Measurements from ENCODE around the gene TMEM132D. TPM values are rescaled to one million over a fixed set of nuclear protein-coding genes. Genes with fewer than 3 reads are reported as not detected.

The TMEM132D gene
- total and polyA plus RNA-seq, 8 donors = 0.19 to 2.8 (median 0.46) TPM

DNA sequence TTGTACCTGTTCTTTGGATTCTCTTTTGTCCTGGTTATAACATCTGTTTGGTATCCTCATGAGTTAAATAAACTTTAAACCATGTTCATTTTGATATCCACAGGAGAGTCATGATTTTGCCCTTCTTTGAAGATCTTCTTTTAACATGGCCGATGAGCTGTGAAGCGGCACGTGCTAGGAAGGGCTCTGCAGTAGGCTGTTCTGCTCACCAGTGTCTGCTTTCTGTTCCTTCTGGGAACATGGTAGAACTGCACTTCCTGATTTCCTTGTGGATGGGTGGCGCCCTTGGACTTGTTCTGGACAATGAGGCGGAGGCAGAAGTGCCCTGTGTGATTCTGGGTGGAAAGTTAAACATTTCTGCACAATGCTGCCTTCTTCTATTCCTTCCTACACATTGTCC lies 138.1 kb downstream of the TMEM132D start:
- DNase-seq (no peak), FAIRE-seq (no peak), ATAC-seq (no peak)
- 66 to 67% methylated on average over 5 of the region's 5 CpGs for WGBS, 2 donors
- H3K27ac ChIP-seq = no peak overlapping the region
- intact Hi-C loops (cut with DNase I) = no loop called here
- no peaks in the 10 kb centered on the region for H3K9me3 ChIP-seq
- no peaks in the 10 kb centered on the region for H3K27me3 ChIP-seq
- TF ChIP-seq, protein P1, sequence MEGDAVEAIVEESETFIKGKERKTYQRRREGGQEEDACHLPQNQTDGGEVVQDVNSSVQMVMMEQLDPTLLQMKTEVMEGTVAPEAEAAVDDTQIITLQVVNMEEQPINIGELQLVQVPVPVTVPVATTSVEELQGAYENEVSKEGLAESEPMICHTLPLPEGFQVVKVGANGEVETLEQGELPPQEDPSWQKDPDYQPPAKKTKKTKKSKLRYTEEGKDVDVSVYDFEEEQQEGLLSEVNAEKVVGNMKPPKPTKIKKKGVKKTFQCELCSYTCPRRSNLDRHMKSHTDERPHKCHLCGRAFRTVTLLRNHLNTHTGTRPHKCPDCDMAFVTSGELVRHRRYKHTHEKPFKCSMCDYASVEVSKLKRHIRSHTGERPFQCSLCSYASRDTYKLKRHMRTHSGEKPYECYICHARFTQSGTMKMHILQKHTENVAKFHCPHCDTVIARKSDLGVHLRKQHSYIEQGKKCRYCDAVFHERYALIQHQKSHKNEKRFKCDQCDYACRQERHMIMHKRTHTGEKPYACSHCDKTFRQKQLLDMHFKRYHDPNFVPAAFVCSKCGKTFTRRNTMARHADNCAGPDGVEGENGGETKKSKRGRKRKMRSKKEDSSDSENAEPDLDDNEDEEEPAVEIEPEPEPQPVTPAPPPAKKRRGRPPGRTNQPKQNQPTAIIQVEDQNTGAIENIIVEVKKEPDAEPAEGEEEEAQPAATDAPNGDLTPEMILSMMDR (IDR thresholded peaks at IDR 0.05) = no peak
- no peaks in the 10 kb centered on the region for H3K36me3 ChIP-seq
- no peak overlapping the region for H3K4me3 ChIP-seq
- no peaks in the 10 kb centered on the region for H3K4me1 ChIP-seq

DNA sequence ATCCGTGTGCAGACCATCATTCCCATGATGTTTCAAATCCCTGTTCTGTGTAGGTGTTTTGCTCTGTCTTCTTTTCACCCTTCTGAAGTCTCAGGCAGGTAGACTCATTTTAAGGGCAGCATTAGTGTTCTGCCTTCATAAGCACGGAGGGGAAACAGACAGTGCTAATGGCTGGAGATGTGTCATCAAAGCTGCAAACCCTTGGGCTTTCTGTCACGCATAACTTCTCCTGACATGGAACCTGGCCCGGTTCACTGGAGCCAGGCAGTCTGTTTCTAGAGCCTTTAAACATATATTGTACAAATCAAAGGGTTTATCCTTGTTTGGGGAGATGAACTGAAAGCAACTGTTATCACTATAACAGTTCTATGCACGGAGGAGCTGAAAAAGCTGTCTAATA lies 141.4 kb downstream of the TMEM132D start:
- Histone ChIP-seq H3K36me3 (no peaks in the 10 kb centered on the region), H3K4me3 (no peak overlapping the region), H3K4me1 (no peaks in the 10 kb centered on the region), H3K27ac (no peak overlapping the region), H3K9me3 (no peaks in the 10 kb centered on the region), H3K27me3 (no peaks in the 10 kb centered on the region)
- DNase-seq (no peak), ATAC-seq (no peak), FAIRE-seq (no peak)
- intact Hi-C loops (cut with DNase I) = no loop called here
- TF ChIP-seq, protein P1 (IDR thresholded peaks at IDR 0.05) = no peak
- 57 to 79% methylated on average over 5 of the region's 5 CpGs for WGBS, 2 donors

- 59 to 60% methylated on average over 6 of the region's 6 CpGs for WGBS, 2 donors
- Histone ChIP-seq H3K27me3 (peaks cover 0 to 4% (median 0%) of the 10 kb centered on the region in 4 donors), H3K4me3 (no peak overlapping the region), H3K9me3 (no peaks in the 10 kb centered on the region), H3K27ac (no peak overlapping the region), H3K4me1 (no peaks in the 10 kb centered on the region), H3K36me3 (no peaks in the 10 kb centered on the region)
- TF ChIP-seq, protein P1 (IDR thresholded peaks at IDR 0.05) = no peak
- FAIRE-seq (no peak), ATAC-seq (no peak), DNase-seq (no peak)
- intact Hi-C loops (cut with DNase I) = no loop called here
These were observed 150.2 kb downstream of the TMEM132D start for GRCh38 chr12:129753586-129753985.

- H3K27me3 ChIP-seq = peaks cover 0 to 4% (median 0%) of the 10 kb centered on the region in 4 donors
- FAIRE-seq = no peak
- 45 to 64% methylated on average over 3 of the region's 3 CpGs for WGBS, 2 donors
- H3K27ac ChIP-seq = no peak overlapping the region
- TF ChIP-seq, protein P1 (IDR thresholded peaks at IDR 0.05) = no peak
- H3K36me3 ChIP-seq = no peaks in the 10 kb centered on the region
- no peaks in the 10 kb centered on the region for H3K9me3 ChIP-seq
- no peak for DNase-seq
- ATAC-seq = no peak
- intact Hi-C loops (cut with DNase I) = no loop called here
- H3K4me1 ChIP-seq = no peaks in the 10 kb centered on the region
- no peak overlapping the region for H3K4me3 ChIP-seq
These were observed 153.4 kb downstream of the TMEM132D start for GRCh38 chr12:129750421-129750820.

DNA sequence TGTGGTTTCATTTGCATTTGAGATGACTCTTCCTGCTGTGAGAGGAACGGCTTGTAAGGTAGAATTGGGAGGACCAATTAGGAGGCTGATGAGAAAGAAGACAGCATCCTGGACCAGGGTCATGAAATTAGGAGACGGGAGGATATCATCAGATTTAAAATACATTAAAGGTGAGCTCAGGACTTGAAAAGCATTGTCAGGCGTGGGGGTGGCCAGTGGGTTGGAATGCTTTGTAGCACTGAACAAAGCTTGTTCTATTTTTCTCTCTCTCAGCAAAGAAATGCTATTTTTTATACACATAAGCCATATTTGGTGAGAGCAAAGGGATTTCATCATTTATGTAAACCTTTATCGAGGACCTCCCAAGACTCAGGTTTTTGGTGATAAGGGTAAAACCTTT lies 157.5 kb downstream of the TMEM132D start:
- no peak for FAIRE-seq
- intact Hi-C loops (cut with DNase I) = no loop called here

More for the DNA sequence above, 157.5 kb downstream of the TMEM132D start:
- H3K36me3 ChIP-seq = no peaks in the 10 kb centered on the region
- TF ChIP-seq, protein P1 (IDR thresholded peaks at IDR 0.05) = no peak
- H3K27me3 ChIP-seq = peaks cover 0 to 4% (median 0%) of the 10 kb centered on the region in 4 donors
- no peak for ATAC-seq
- no peak for DNase-seq
- H3K27ac ChIP-seq = no peak overlapping the region
- H3K4me1 ChIP-seq = no peaks in the 10 kb centered on the region
- no peaks in the 10 kb centered on the region for H3K9me3 ChIP-seq
- 55 to 63% methylated on average over 4 of the region's 4 CpGs for WGBS, 2 donors
- H3K4me3 ChIP-seq = no peak overlapping the region
